GM18505 (cell line): ENCODE measurements around the gene TNS1.

Experiments
- ATAC-seq: cut with Tn5 transposase; IDR thresholded peaks from one replicate; pipeline ENCODE4 v1.9.1; 2021; ENCODE audit not compliant: unreplicated experiment
- POLR2A ChIP-seq: IDR thresholded peaks from 4 replicates; pipeline ENCODE4 v1.6.1; 2011; ENCODE audit warnings: borderline replicate concordance; ENCODE audit not compliant: insufficient read depth, insufficient read length; ENCODE audit errors: extremely low read depth

Gene TNS1

DNA sequence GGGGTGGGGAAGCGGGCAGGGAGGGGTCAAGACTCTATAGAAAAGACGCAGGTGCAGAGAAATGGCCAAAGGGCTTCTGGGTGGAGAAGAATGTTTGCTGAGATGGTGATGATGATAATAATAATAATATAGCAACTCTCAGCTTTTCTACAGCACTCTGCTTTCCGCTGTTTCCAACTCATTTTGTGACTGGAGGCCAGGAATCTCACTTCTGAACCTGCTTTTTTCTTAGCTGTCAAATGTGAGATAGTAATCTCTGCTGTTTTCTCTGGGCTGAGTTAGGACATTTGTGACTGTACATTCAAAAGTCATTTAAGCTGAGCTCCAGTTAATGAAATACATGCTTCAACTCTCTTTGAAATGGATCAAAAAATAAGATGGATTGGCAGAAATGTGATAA lies 58.4 kb downstream of the TNS1 start:
- TF ChIP-seq POLR2A = no peak
- ATAC-seq = no peak

DNA sequence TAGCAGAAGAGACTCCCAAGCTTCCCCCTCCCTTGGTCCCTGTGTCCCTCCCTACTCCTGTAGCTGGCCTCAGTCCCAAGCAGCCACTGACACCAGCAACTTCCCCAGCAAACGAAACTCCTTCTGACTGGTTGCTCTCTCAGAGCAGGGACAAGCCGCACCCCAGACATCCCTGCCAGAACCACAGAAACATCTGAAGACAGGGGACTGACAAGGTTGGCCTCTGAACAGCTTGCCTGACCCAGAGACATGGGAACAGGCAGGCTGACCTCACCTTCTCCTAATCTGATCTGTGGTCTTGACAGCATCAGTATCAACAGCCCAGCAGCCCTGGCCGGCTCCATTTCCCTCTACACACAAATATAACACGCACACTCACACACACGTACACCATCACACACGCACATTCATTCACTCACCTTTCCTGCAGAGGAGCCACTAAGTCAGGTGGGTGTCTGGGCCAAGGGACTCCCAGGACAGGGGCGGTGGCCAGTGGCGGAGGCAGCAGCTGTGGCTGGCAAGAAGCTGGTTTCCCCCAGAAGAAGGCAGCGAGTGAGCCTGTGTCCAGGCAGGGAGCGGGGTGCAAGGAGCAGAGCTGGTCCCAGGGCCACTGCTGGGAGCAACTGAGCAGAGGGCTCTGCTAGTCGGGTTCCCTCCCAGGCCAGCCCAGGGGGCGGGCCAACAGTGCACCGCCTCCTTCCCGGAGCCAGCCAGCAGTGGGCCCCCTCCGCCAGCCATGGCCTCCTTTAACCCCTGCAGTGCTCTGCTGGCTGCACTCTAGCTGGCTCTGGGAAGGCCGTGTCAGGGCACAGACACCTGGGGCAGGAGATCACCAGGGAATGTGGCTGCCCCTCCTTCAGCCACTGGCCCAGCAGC lies 59.1 kb downstream of the TNS1 start:
- ATAC-seq = no peak
- no peak for TF ChIP-seq POLR2A

DNA sequence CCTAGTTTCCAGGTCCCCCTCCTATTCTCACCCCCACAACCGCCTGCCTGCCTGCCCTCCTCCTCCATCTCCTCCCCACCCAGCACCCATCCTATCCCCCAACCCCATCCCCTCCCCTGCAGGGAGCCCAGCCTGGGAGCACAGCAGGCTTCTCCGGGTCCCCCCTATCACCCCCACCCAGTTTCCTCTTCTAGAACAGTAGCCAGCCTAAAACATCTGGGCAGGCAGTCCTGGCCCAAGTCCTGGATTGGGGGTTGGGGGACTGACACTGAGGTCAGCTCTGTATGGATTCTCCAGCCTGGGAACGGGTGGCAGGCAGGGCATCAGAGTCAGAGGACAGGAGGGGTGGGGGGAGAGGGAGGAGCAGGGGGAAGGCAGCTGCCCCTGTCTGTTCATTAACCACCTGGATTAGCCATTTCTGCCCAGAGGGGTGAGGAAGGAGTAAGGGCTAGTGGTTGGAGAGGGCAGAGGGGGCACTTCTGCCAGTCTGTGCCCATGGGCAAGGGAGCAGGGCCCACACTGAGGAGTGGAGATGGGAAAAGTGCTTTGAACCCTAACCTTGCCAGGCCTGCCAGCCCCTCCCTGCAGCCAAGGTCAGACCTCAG lies 60.0 kb downstream of the TNS1 start:
- no peak for TF ChIP-seq POLR2A
- ATAC-seq = no peak

DNA sequence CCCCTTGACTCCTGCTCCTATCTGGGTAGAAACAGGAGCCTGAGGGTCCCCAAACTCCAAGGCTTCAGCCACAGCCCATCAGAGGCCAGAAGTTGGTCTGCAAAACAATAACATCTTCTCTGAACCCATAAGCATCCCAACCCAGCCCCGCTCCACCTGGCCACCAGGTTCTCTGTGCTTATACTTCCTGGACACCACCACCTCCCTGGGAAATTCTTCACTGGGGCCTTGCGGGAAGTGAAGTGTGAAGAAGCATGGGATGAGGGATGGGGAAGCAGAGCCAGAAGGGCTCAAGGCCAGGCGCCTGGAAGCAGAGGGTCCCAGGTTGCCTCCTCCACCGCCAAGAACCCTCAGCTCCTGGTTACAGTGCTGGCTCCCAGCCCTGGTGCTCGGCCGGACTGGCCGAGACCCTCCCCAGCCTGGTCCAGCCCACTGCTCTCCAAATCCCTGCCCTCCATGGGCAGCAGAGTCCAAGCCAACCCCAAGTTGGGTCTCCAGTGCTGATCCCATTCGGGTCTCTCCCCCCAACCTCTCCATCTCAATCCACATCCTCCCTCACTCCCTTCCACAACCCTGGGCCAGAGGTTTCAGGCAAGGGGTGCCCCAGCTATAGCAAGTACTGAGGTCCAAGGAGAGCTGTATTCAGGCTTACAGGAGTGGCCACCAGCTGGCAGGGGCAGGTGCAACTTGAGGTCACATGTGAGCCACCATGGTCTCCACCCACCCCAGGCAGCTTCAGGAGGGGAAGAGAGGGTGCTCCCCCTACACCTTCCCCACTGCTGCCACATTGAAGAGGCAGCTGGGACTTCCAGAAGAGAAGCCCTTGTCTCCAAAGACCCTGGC lies 60.7 kb downstream of the TNS1 start:
- TF ChIP-seq POLR2A = no peak
- no peak for ATAC-seq

DNA sequence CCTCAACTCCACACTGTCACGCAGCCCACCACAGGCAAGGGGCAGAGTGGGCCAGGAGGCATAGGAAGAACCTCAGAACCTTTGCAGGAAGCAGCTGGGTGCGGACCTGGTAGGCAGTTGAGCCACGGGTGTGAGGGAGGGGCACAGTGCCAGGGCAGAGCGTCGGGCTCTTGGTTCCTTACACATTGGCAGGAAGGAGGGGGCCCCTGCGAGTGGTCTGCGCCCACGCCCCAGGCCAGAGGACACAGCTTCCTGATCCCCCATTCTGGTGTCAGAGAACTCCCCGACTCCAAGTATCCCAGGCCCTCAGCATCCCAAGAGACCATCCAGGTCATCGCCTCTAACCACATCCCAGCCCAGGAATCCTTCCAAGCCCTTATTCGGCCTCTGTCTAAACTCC lies 61.5 kb downstream of the TNS1 start:
- TF ChIP-seq POLR2A = no peak
- ATAC-seq = no peak

DNA sequence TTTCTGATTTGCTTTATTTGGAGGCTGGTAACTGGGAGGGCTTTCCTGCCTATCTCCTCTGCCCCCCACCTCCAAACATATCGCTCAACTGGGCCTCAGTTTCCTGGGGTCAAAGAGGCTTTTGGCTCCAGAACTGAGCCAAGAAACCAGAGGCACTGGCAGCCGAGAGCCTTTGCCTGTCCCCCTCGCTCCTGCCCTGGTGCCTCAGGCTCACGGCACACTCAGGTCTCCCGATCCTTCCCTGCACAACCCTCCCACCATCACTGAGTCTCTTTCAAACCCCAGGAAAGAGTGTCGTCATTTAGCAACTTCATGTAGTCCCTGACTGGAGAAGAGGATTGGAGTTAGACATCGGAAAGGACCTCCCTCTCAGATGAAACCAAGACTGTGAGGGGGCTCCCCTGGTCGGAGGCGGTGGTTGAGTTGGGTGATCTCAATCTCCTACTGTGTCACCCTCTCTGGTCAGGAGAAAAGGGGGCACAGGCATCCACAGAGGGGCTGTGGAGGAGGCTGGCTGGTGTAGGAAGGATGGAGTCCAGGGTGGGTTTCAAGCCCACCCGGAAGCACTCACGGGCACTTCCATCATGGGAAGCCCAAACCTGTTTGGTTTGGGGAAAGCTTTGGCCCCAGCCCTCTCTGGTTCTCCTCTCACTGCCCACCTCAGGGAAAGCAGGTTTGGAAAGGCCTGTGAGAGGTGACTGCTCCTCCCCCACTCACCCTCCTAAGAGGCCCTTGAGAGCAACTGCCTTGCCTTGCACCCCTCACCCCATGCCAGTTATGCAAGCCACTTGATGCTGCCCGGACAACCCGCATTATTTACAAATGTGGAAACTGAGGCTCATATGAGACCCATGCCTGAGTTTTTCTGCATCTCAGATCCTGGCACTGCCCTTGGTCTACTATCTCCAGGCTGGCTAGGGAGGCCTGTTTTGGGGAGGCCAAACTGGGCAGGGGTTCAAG lies 62.3 kb downstream of the TNS1 start:
- TF ChIP-seq POLR2A = no peak
- ATAC-seq = no peak

DNA sequence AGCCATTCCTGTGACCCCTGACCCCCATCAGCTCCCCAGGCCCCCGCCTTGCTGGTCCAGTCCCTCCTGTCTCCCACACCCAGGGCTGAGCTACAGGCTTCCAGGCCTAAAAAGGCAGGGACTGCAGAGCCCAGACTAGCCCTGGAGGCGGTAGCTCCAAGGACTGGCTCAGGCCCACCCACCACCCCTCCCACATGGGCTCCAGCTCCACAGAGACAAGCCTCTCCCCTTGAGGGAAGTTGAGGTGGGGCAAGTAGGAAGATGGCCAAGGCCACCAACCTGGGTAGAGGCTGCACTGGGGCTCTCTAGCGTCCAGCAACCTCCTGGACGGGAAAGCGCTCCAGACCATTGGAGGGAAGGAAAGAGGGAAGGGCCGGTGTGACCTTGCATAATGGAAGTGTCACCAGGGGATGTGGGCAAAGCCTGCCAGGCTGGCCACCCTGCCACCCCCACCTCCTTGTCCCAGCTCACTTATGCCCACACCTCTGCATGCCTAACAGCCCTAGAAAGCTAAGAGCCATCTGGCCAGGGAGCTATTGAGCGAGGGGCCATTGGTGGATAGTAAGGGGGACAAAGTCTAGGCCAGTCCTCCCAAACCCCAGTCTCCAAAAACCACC lies 63.1 kb downstream of the TNS1 start:
- ATAC-seq = no peak
- TF ChIP-seq POLR2A = no peak

DNA sequence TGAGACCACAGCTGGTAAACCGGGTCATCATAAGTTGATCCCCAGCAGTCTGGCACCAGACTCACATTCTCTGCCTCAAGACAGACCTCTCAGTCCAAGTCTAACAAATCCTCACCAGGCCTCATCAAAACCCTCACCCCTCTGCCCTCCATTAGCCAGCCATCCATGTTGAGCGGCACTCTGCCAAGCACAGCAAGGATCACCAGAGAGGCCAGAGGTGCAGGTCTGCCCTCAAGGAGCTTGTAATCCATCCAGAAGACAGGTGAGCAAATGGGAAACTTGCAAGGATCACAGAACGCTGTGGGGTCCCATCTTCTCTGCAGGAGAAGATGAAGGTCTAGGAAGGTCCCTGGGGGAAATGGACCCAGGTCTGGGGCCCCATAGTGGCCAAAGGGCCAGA lies 63.6 kb downstream of the TNS1 start:
- no peak for TF ChIP-seq POLR2A
- ATAC-seq = no peak

DNA sequence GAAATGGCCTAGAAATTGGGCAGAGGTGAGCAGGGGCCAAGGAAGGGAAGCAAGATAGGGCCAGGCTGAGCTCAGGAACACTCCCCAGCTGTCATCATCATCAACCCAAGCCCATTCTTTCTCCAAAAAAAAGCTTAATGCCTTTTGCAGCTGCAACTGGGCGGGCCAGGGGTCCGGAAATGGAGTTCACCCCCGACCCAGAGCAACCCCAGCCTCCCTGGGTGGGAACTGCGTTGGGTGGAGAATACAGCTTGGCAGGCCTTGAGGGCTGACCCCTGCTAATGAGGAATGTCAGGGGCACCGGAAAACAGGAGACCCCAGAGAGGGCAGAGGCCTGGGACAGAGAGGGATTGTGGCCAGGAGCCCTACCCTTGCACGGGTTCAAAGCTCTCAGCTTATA lies 64.8 kb downstream of the TNS1 start:
- TF ChIP-seq POLR2A = no peak
- no peak for ATAC-seq

DNA sequence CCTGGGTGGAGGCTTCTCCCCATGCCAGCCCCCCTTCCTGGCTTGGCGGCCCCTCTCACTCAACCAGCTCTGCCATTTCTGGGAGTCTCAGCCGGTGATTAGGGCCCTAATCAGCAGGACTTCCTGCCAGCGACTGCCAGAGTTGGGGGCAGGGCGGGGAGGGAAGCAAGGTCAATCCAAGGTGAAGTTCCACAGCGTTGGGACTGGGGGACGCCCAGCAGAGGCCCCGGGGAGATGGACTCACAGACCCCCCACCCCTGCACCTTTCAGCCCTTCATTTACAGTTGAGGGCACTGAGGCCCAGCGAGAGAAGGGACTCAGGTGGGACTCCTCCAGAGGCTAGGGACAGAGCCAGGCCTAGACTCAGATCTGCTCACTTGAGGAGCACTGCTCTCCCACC lies 65.3 kb downstream of the TNS1 start:
- no peak for TF ChIP-seq POLR2A
- ATAC-seq = no peak

DNA sequence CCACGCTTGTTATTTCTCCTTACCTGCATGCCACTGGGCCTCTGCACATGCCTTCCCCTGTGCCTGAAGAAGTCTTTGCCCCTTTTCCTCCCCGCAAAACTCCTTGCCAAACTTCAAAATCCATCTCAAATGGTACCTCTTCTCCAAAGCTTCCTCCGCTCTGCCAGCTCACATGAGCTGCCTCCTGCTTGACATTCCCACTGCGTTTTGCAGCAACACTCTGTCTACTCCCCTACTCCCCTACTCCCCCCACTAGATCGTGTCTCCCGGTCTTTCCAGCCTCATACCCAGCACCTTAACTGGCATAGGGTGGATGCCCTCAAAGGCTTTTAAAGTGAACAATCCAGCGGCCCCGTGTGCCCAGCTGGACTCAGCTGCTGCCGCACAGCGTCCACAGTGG lies 65.8 kb downstream of the TNS1 start:
- no peak for TF ChIP-seq POLR2A
- ATAC-seq = no peak
